Activated naive CD4-positive, alpha-beta T cell treated with Interleukin-2 at 50 U/mL for 16 hours (primary cell): ENCODE data around the gene BRD4.
"Not testable (repeated sequence)": the region's sequence is repeated elsewhere in the genome, so short reads cannot be mapped to it uniquely, and the experiment has no call there.

ENCODE experiments used
- DNase-seq: peaks from one replicate; pipeline ENCODE4 v3.0.0-alpha.2; 2020

Gene BRD4

GRCh38 chr19:15358918-15359317 is 26.6 kb upstream of the BRD4 start:
- no peak for DNase-seq

GRCh38 chr19:15357906-15358305 is 25.6 kb upstream of the BRD4 start:
- DNase-seq = no peak

- no peak for DNase-seq
These were observed 22.4 kb upstream of the BRD4 start for GRCh38 chr19:15354566-15355296.

- no peak for DNase-seq
These were observed 21.6 kb upstream of the BRD4 start for GRCh38 chr19:15353908-15354307.

GRCh38 chr19:15352535-15352934 is 20.2 kb upstream of the BRD4 start:
- DNase-seq = not testable (repeated sequence)

GRCh38 chr19:15341328-15341727 is 9.0 kb upstream of the BRD4 start:
- DNase-seq = not testable (repeated sequence)

GRCh38 chr19:15340086-15340485 is 7.7 kb upstream of the BRD4 start:
- DNase-seq = no peak

- DNase-seq = no peak
These were observed 4.9 kb upstream of the BRD4 start for GRCh38 chr19:15337202-15337601.

- DNase-seq = not testable (repeated sequence)
These were observed 3.7 kb upstream of the BRD4 start for GRCh38 chr19:15335992-15336391.

- DNase-seq = peak; percentile 73
These were observed 674 bp downstream of the BRD4 start for GRCh38 chr19:15331419-15332310.

GRCh38 chr19:15330801-15331418 is 1.4 kb downstream of the BRD4 start:
- no peak for DNase-seq

- no peak for DNase-seq
These were observed 4.0 kb downstream of the BRD4 start for GRCh38 chr19:15328312-15328711.

GRCh38 chr19:15324791-15325519 is 7.4 kb downstream of the BRD4 start:
- no peak for DNase-seq

- DNase-seq = no peak
These were observed 8.7 kb downstream of the BRD4 start for GRCh38 chr19:15323496-15324235.

GRCh38 chr19:15321739-15322138 is 10.6 kb downstream of the BRD4 start:
- no peak for DNase-seq

GRCh38 chr19:15320116-15320515 is 12.2 kb downstream of the BRD4 start:
- DNase-seq = no peak

GRCh38 chr19:15318241-15318691 is 14.1 kb downstream of the BRD4 start:
- no peak for DNase-seq

- DNase-seq = no peak
These were observed 14.8 kb downstream of the BRD4 start for GRCh38 chr19:15317392-15318071.

- DNase-seq = no peak
These were observed 15.8 kb downstream of the BRD4 start for GRCh38 chr19:15316498-15316897.

GRCh38 chr19:15315101-15315500 is 17.2 kb downstream of the BRD4 start:
- DNase-seq = no peak

- DNase-seq = no peak
These were observed 18.6 kb downstream of the BRD4 start for GRCh38 chr19:15313649-15314279.
